Left hindlimb (tissue), 1 donor: Measurements from ENCODE around the gene FBP1.

Experiments used
- DNase-seq: peaks from one replicate; pipeline ENCODE4 v3.0.0-alpha.2; 2018

Gene FBP1

GRCh38 chr9:94639061-94639998 is at the start of gene FBP1:
FBP1 (minus strand) TSS chr9:94639518; CDS start chr9:94639310, 208 bp downstream.
- DNase-seq = peak; percentile 63

- DNase-seq = no peak
Measured at GRCh38 chr9:94687451-94687850, 48.1 kb upstream of the FBP1 start.

GRCh38 chr9:94685359-94685758 is 46.0 kb upstream of the FBP1 start:
- no peak for DNase-seq

GRCh38 chr9:94681508-94681907 is 42.2 kb upstream of the FBP1 start:
- peak; percentile 81 for DNase-seq

GRCh38 chr9:94680621-94681020 is 41.3 kb upstream of the FBP1 start:
- no peak for DNase-seq

GRCh38 chr9:94680020-94680419 is 40.7 kb upstream of the FBP1 start:
- no peak for DNase-seq

- no peak for DNase-seq
Measured at GRCh38 chr9:94679587-94679986, 40.3 kb upstream of the FBP1 start.

- peak; percentile 47 for DNase-seq
Measured at GRCh38 chr9:94677929-94678328, 38.6 kb upstream of the FBP1 start.

GRCh38 chr9:94676446-94677131 is 37.3 kb upstream of the FBP1 start:
- DNase-seq = no peak

GRCh38 chr9:94675008-94675881 is 35.9 kb upstream of the FBP1 start:
- DNase-seq = peak; percentile 58

- no peak for DNase-seq
Measured at GRCh38 chr9:94672811-94673487, 33.6 kb upstream of the FBP1 start.

GRCh38 chr9:94668928-94669729 is 29.8 kb upstream of the FBP1 start:
- peak; percentile 63 for DNase-seq

GRCh38 chr9:94668418-94668927 is 29.2 kb upstream of the FBP1 start:
- DNase-seq = no peak

GRCh38 chr9:94666364-94667099 is 27.2 kb upstream of the FBP1 start:
- DNase-seq = no peak

- no peak for DNase-seq
Measured at GRCh38 chr9:94665613-94666012, 26.3 kb upstream of the FBP1 start.

- DNase-seq = no peak
Measured at GRCh38 chr9:94664801-94665200, 25.5 kb upstream of the FBP1 start.

- DNase-seq = no peak
Measured at GRCh38 chr9:94663640-94664039, 24.3 kb upstream of the FBP1 start.

GRCh38 chr9:94663140-94663539 is 23.8 kb upstream of the FBP1 start:
- no peak for DNase-seq

- DNase-seq = no peak
Measured at GRCh38 chr9:94657021-94657725, 17.9 kb upstream of the FBP1 start.

- peak; percentile 63 for DNase-seq
Measured at GRCh38 chr9:94656200-94656599, 16.9 kb upstream of the FBP1 start.
